SH-SY5Y (cell line): Measurements from ENCODE around the gene TMEM115.

ENCODE experiments used
- GATA2 ChIP-seq: IDR thresholded peaks from 2 replicates; pipeline ENCODE4 v1.6.1; 2011; ENCODE audit warnings: mild to moderate bottlenecking, low read depth, low read length
- GATA3 ChIP-seq: IDR thresholded peaks from 2 replicates; pipeline ENCODE4 v1.6.1; 2011; ENCODE audit warnings: low read depth, mild to moderate bottlenecking, low read length, moderate library complexity

TMEM115 gene

GRCh38 chr3:50369012-50369670, 9.8 kb upstream of the TMEM115 start:
- no peak for TF ChIP-seq GATA2
- no peak for TF ChIP-seq GATA3

GRCh38 chr3:50365842-50366220, 6.5 kb upstream of the TMEM115 start:
- no peak for TF ChIP-seq GATA3
- TF ChIP-seq GATA2, result no peak

GRCh38 chr3:50365080-50365841, 5.9 kb upstream of the TMEM115 start:
- TF ChIP-seq GATA3 (no peak), GATA2 (no peak)

GRCh38 chr3:50364573-50365079, 5.3 kb upstream of the TMEM115 start:
- no peak for TF ChIP-seq GATA2
- no peak for TF ChIP-seq GATA3

GRCh38 chr3:50359760-50360110, 414 bp upstream of the TMEM115 start:
- no peak for TF ChIP-seq GATA3

- TF ChIP-seq GATA2 (no peak), GATA3 (no peak)
Observed at GRCh38 chr3:50358355-50358910, 888 bp downstream of the TMEM115 start.

GRCh38 chr3:50357481-50357880, 1.8 kb downstream of the TMEM115 start:
- TF ChIP-seq GATA3 (no peak), GATA2 (no peak)

GRCh38 chr3:50356553-50356952, 2.8 kb downstream of the TMEM115 start:
- TF ChIP-seq GATA2 (no peak), GATA3 (no peak)

GRCh38 chr3:50355829-50356552, 3.3 kb downstream of the TMEM115 start:
- TF ChIP-seq GATA2 (no peak), GATA3 (no peak)

- TF ChIP-seq GATA3 (no peak), GATA2 (no peak)
Observed at GRCh38 chr3:50354850-50355249, 4.5 kb downstream of the TMEM115 start.

GRCh38 chr3:50354186-50354764, 5.0 kb downstream of the TMEM115 start:
- TF ChIP-seq GATA2 (peak; percentile 72; the same call in 1 of the 2 replicates), GATA3 (no peak)

GRCh38 chr3:50353245-50354004, 5.9 kb downstream of the TMEM115 start:
- TF ChIP-seq GATA2 (no peak), GATA3 (no peak)

- no peak for TF ChIP-seq GATA2
- no peak for TF ChIP-seq GATA3
Observed at GRCh38 chr3:50352781-50353180, 6.5 kb downstream of the TMEM115 start.

GRCh38 chr3:50351323-50351697, 8.0 kb downstream of the TMEM115 start:
- TF ChIP-seq GATA2, result no peak
- no peak for TF ChIP-seq GATA3
